Astrocyte (in vitro differentiated cells and primary cell): ENCODE data around the gene OSBPL3.

Source experiments
- CTCF ChIP-seq: IDR thresholded peaks from 2 replicates; pipeline ENCODE4 v1.5.1; 2011; ENCODE audit warnings: low read depth, mild to moderate bottlenecking, inconsistent platforms, low read length, moderate library complexity; ENCODE audit not compliant: insufficient read depth
- EZH2 ChIP-seq: IDR thresholded peaks from 2 replicates; pipeline ENCODE4 v1.6.1; 2012; ENCODE audit warnings: mild to moderate bottlenecking, low read length, inconsistent platforms; ENCODE audit not compliant: insufficient read depth

- TF ChIP-seq CTCF (no peak), EZH2 (no peak)
Measured at GRCh38 chr7:24970676-24971075, 9.3 kb downstream of the OSBPL3 start.
